Measurements from ENCODE around the gene FRMD3. TPM values are rescaled to one million over a fixed set of nuclear protein-coding genes. Genes with fewer than 3 reads are reported as not detected.
A peak's percentile ranks its signal among the peaks of the same experiment; 100 is the strongest.

FRMD3 gene
- total RNA-seq (2014; rRNA removed; shearing (Covaris generic)) = 0.10 and 0.36 TPM in 2 replicates

DNA sequence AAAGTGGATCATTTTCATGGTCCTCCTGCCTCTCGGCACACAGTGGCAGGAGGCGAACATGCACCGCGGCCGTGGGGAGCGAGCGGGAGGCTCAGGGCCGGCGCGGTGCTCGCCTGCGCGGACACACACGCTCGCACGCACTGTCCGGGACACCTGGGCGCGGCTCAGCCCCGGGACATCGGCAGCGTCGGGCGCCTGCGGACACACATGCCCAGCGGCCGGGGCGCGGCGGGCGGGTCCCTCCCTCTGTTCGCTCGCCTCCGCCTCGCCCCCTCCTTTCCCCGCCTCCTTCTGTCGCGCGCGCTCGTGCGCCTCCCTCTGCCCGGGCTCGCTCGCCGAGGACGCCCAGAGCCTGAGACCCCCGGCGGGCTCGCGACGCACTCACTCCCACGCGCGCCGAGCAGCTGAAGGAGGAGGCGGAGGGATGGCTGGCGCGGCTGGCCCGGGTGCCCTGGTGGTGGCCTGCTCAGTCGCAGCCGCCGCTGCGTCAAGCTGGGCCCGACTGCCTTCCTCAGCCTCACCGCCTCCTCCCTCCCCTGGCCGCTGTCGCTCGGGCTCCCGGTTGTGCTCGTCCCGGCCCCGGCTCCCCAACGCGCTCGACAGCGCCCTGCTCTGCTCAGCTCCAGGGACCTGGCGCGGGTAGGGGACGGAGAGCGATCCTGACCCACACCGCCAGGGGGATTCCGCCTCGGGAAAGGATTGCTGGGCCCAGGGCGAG lies at the start of gene FRMD3:
Gene FRMD3, minus strand, starts transcription at position 230 of the 718 bp plus-strand sequence. Its CDS starts 170 bp downstream, at position 60.
- DNase-seq (ENCODE audit: low read depth) = peak; percentile 6

DNA sequence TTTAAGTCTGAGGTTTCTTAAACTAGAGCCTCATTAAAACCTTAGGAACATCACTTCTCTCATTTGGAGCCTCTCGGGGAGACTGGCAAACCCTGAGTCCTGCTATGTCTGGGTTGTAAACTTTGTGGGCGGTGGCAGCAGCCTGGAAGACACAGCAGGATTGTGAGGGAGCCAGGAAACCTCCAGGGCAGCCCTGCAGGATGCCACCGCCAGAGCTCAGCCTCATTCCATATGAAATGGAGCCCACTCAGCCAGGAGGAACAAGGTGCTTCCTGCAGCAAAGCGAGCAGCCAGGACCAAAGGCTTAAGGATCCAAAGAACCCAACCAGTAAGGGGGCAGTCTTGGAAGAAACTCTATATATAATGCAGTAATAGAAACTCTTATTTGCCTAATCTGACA lies 46.8 kb upstream of the FRMD3 start:
- DNase-seq (ENCODE audit: low read depth) = no peak

DNA sequence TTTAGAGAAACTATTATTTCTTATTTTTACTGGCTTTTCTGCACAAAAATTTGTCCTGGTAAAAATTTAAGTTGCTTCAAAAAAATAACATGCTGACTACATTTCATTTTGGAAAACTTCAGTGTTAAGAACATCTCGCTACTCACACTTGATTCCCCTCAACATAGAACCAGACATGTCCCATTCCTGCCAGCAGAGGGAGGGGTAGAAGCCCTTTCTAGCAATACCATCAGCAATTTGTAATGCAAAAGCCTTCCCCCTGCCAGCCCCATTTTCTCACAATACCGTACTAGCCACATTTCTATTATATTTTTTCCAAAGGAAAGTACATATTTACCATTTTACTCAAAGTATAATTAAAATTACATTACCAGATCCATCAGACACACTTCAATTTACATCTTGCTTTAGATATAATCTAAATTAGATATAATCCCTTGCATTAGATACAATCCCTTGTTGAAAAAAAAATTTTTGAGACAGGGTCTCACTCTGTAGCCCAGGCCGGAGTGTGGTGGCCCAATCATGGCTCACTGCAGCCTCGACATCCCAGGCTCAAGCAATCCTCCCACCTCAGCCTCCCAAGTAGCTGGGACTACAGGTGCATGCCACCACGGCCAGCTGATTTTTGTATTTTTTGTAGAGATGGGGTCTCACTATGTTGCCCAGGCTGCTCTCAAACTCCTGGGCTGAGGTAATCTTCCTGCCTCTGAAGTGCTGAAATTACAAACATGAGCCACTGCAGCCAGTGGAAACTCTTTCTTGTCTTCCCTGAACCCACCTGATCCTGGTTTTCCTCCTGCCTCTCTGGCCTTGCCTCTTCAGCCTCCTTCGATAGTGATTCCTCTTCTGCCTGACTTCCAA lies 45.2 kb upstream of the FRMD3 start:
- peak; percentile 13 for DNase-seq (ENCODE audit: low read depth)

- DNase-seq (ENCODE audit: low read depth) = no peak
These were observed 43.8 kb upstream of the FRMD3 start for GRCh38 chr9:83582029-83582428.

GRCh38 chr9:83574482-83574881 lies 36.3 kb upstream of the FRMD3 start:
- no peak for DNase-seq (ENCODE audit: low read depth)

GRCh38 chr9:83572524-83572923 lies 34.3 kb upstream of the FRMD3 start:
- peak; percentile 23 for DNase-seq (ENCODE audit: low read depth)

- DNase-seq (ENCODE audit: low read depth) = no peak
These were observed 32.2 kb upstream of the FRMD3 start for GRCh38 chr9:83570359-83570758.

DNA sequence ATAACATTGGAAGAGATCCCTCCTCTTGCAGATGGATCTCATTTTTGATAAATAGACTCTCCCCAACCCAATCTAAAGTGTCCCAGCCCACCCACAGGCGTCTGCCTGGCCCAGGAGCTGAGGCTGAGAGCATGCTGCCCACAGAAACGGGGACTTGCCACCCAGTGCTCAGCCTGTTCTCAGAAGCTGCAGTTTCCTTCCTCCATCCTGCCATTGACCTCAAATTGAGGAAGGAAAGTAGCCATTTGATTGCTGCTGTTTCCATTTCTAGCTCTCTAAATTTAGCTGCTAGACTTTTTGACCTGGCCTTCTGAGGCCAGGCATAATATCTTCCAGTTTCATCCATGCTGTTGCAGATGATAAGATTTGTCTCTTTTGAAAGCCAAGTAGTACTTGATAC lies 31.1 kb upstream of the FRMD3 start:
- DNase-seq (ENCODE audit: low read depth) = no peak

DNA sequence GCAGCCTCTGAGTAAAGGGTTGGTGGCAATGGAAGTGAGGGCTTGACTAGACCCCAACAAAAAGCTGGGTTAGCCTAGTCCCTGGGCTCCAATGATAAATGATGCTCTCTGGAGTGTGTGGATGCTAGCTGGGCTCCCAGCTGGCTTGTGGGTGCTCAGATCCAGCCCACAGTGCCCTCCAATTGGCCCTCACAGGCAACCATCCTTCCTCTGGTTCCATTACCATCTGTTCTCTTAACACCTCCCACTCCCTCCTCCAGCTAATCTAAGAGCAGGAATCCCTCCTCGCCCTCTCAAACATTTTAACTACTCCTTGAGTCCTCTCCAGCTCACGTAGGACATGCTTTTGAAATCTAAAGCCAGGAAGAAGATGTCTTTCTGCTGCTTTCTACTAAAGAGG lies 25.2 kb upstream of the FRMD3 start:
- no peak for DNase-seq (ENCODE audit: low read depth)

- no peak for DNase-seq (ENCODE audit: low read depth)
These were observed 22.1 kb upstream of the FRMD3 start for GRCh38 chr9:83560169-83560826.

- DNase-seq (ENCODE audit: low read depth) = no peak
These were observed 19.6 kb upstream of the FRMD3 start for GRCh38 chr9:83557771-83558170.

GRCh38 chr9:83557317-83557716 lies 19.1 kb upstream of the FRMD3 start:
- DNase-seq (ENCODE audit: low read depth) = no peak

DNA sequence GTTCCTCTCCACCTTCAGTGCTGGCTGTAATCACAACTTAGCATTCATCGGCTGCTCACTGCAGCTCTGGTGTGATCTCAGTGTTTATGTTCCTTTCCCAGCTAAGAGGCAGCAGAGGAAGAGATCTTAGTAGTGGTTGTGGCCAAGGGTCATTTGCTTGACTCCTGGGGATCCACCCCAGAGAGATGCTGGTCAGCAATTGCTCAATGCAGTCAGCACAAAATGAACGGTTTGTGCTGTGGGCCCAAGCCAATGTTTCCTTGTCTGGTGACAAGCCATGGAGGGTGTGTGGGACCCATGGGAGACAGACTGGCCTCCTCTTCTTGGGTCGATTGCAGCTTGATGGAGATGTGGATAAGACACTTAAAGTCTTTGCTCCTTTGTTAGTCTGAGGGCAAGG lies 16.1 kb upstream of the FRMD3 start:
- DNase-seq (ENCODE audit: low read depth) = no peak

DNA sequence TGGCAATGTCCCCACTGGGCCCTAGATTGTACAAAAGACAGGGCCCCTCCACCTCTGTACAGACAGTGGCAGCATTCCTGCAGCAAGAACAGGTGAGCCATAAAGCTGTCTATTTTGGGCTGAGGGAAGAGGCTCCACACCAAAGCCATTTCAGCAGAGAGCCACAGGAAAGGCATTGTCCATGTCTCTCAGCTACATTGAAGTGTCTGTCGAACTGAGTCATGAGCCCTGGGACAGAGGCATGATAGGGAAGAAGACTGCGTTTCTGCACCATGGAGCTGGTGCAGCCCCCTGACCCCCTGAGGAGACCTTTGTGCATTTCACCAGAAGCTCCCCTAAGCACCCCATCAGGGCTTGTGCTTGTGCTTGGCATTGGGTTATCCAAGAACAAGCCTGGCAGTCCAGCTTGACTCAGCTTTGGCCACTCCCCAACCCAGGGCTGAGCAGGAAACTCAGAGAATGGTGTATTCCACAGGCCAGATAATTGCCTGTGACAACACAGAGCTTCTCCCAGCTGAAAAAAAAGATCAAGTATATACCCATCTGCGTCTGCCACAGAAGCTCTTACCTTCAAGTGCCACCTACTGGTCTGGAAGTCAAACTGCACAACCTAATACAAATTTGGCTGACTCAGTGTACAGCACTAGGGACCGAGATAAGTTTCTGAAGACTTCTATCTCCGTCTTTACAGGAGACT lies 5.9 kb upstream of the FRMD3 start:
- peak; percentile 41 for DNase-seq (ENCODE audit: low read depth)

DNA sequence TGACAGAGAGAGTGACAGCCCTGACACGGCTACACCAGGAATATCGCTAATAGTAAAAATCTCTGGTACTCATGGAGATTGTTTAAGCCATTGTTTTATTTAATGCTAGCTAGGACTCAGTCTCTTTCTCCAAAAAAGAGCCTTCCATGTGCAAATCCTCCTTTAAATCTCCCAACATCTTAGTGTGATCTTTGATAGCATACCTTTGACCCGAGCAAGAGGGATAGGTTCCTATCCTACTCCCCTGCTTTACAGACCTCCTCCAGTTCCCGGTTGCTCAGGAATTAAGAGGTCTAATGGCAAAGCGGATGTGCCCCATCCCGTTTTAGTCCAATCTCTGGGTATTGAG lies 663 bp upstream of the FRMD3 start:
- DNase-seq (ENCODE audit: low read depth) = no peak

GRCh38 chr9:83537331-83538171 lies 650 bp downstream of the FRMD3 start:
- no peak for DNase-seq (ENCODE audit: low read depth)

- DNase-seq (ENCODE audit: low read depth) = no peak
These were observed 1.9 kb downstream of the FRMD3 start for GRCh38 chr9:83536332-83536731.

DNA sequence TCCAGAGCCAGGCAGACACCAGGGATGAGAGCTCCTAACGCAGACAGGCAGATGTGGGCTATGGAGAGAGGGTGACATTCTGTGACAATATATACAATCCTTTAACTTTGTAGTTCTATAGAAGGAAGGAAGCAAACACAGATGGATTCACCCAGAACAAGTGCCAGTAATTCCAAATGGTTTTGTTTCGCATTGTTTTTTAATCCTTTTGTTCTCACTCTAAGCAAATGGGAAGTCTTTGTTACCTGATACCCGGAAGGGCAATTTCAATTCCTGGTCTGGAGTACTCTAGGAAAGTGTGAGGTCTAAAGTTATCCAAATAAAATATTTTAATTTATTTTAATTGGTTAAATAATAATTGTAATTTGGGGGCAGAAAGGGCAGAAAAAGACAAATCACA lies 2.5 kb downstream of the FRMD3 start:
- no peak for DNase-seq (ENCODE audit: low read depth)

- DNase-seq (ENCODE audit: low read depth) = no peak
These were observed 4.9 kb downstream of the FRMD3 start for GRCh38 chr9:83533296-83533695.

- DNase-seq (ENCODE audit: low read depth) = peak; percentile 30
These were observed 11.3 kb downstream of the FRMD3 start for GRCh38 chr9:83526901-83527300.

DNA sequence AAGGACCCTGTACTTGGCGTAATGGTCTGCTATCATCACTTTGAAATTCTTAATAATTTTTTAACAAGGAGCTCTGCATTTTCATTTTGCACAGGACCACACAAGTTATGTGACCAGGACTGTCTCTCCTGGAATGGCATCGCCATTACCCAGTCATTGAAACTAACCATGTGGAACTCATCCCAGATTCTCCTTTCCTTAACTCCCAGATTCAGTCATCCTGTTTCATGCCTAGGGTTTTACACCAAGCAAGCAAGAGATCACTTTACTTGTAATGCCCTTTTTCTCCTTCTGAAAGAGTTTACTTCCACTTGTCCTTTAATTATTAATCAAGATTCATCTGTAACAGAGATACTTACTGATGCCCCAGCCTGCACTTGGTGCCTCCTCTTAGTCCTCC lies 12.0 kb downstream of the FRMD3 start:
- DNase-seq (ENCODE audit: low read depth) = no peak
